ENCODE results near the gene PLEKHG4.
A peak's percentile ranks its signal among the peaks of the same experiment; 100 is the strongest.

The PLEKHG4 gene

GRCh38 chr16:67246756-67247191, 32.6 kb upstream of the PLEKHG4 start:
- no peak for TF ChIP-seq CTCF (IDR thresholded peaks at IDR 0.05; ENCODE audit: low read length, missing control alignments)

GRCh38 chr16:67247192-67248072, 31.9 kb upstream of the PLEKHG4 start, which contains the start of gene FHOD1:
Gene FHOD1, minus strand, starts transcription at chr16:67247481. Its CDS starts 71 bp downstream, at chr16:67247410.
- no peak for TF ChIP-seq CTCF (IDR thresholded peaks at IDR 0.05; ENCODE audit: low read length, missing control alignments)
- H3K4me3 ChIP-seq (replicated peaks; ENCODE audit: low read depth, low read length): peak within 1 kb of the TSS; percentile 80
- peak; percentile 94 for DNase-seq (ENCODE audit: low read depth)

More at GRCh38 chr16:67246756-67247191, 32.6 kb upstream of the PLEKHG4 start:
- peak overlapping the region; percentile 80 for H3K4me3 ChIP-seq (replicated peaks; ENCODE audit: low read depth, low read length)
- no peak for DNase-seq (ENCODE audit: low read depth)

- DNase-seq (ENCODE audit: low read depth): no peak
- TF ChIP-seq CTCF (IDR thresholded peaks at IDR 0.05; ENCODE audit: low read length, missing control alignments): no peak
- H3K4me3 ChIP-seq (replicated peaks; ENCODE audit: low read depth, low read length): peak overlapping the region; percentile 55
Observed at GRCh38 chr16:67248073-67248400, 31.3 kb upstream of the PLEKHG4 start.

- no peak for TF ChIP-seq CTCF (IDR thresholded peaks at IDR 0.05; ENCODE audit: low read length, missing control alignments)
- H3K4me3 ChIP-seq (replicated peaks; ENCODE audit: low read depth, low read length): peak within 1 kb of the TSS; percentile 55
- DNase-seq (ENCODE audit: low read depth): no peak
Observed at GRCh38 chr16:67248401-67249177, 30.7 kb upstream of the PLEKHG4 start, which contains the start of gene SLC9A5. Gene SLC9A5, plus strand, starts transcription at chr16:67248979. Its CDS starts 36 bp downstream, at chr16:67249015.

- DNase-seq (ENCODE audit: low read depth): no peak
- TF ChIP-seq CTCF (IDR thresholded peaks at IDR 0.05; ENCODE audit: low read length, missing control alignments): no peak
- H3K4me3 ChIP-seq (replicated peaks; ENCODE audit: low read depth, low read length): peak overlapping the region; percentile 55
Observed at GRCh38 chr16:67249178-67250044, 29.9 kb upstream of the PLEKHG4 start.

GRCh38 chr16:67250045-67250327, 29.3 kb upstream of the PLEKHG4 start:
- DNase-seq (ENCODE audit: low read depth): no peak
- no peak for TF ChIP-seq CTCF (IDR thresholded peaks at IDR 0.05; ENCODE audit: low read length, missing control alignments)
- no peak overlapping the region for H3K4me3 ChIP-seq (replicated peaks; ENCODE audit: low read depth, low read length)

Measured in fibroblast of pulmonary artery (primary cell).